ENCODE results near the gene SMIM36.
"Not testable (repeated sequence)": the region's sequence is repeated elsewhere in the genome, so short reads cannot be mapped to it uniquely, and the experiment has no call there.

The SMIM36 gene

DNA sequence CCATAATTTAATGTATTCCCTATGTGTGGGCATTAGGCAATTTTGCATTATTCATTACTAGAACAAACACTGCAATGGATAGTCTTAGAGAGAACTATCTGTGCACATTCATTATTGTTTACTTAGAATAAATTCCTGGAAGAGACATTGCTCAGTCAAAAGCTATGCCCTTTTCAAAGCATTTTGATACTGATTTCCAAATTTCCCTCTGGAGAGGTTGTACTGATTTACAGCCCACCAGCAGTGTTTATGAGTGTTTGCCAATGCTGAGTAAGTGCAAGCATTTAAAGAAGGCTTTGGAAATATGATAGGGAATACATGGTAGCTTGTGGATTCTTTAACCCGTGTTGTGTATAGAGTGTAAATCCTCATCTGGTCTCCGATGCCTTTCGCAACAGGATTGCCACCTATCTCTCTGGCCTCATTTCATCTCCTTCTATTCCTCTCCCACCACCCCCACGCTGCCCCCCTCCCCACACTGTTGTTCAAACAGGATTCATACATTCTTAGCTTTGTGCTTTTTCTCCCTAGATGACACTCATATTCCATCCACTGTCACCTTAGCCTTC, 56.3 kb downstream of the SMIM36 start:
- no peak for DNase-seq

DNA sequence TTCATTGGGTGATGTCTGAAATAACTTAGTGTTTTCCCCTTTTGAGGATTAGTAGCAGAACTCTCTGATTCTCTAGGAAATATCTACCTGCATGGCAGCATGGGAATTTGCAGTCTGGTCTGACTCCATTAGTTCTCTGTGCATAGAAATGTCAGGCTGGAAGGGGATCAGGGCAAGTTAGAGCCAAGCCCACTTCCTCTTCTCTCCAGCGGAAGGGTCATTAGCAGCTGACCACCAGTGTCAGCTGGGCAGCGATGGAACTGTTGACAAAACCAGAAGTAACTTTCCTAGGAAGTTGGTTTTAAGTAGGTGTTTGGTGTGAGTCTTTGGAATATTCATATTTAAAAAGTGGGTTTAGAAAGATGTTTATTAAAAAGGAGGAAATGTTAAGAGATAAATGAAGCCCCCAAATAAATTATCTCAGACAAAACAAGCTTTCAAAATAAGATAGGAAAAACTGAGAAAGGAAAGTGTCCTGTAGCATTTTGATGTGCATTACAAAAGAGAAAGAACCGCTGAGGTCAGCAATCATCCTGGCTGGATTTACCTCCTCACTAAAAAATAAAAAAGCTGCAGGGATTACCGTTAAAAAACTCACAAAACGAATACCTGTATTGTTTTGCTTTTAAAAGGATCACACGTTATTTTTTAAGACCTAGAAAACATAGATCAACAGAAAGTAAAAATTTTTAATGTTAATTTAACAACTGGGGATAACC, 57.3 kb downstream of the SMIM36 start:
- DNase-seq, result no peak

DNA sequence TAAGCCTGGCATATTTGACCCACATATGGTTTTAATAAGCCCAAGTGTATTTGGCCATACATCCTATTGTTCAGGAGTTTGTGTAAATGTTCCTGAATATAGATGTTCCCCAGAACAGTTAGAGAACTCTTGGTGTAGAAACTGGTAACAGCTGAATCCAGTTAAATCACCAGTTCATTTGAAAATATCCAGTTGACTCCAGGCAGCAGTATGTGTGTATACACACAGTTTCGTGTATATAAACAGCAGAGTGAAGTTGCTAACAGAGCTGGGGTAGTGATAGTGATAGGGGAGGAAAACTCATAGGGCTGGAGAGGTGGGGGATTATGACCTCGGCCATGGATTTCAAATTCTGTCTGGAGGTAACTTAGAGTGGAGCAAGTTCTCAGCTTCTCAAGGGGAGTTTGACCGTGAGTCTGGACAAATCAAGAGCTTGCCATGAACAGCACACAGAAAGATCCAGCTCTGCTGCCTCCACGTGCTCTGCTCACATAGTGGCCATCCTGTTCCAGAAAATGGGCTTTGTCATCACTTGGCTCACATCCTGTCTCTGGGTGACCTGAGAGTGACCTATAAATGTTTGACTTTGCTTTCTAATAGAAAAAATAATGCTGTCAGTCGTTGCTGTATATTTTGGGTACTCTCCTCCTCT, 59.0 kb downstream of the SMIM36 start:
- no peak for DNase-seq

DNA sequence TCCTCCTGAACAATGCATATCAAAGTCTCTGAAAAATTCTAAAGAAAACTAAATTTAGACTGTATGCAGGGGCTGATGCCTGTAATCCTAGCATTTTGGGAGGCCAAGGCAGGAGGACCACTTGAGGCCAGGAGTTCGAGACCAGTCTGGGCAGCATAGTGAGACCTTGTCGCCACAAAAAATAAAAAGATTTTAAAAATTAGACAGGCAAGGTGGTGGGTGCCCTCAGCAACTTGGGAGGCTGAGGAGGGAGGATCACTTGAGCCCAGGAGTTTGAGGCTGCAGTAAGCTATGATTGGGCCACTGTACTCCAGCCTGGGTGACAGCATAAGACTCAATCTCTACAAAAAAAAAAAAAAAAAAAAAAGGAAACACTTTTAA, 59.5 kb downstream of the SMIM36 start:
- no peak for DNase-seq

DNA sequence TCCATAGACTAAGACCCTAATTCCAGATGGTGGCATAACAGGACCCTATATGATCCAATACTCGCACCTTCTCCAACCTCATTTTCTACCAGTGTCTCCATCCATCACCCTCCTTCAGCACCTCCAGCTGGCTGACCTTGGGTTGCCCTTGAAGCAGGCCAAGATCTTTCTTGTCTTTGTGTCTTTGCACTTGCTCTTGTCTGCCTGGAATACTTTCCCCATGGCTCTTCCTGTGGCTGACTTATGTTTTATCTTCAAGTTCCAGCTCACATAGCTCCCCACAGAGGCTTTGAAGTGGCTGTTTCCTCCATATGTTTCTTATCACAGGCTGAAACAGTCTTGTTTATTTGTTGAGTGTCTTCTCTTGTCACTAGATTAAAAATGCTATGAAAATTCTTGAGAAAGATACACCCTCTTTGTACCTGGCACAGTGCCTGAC, 60.0 kb downstream of the SMIM36 start:
- no peak for DNase-seq

DNA sequence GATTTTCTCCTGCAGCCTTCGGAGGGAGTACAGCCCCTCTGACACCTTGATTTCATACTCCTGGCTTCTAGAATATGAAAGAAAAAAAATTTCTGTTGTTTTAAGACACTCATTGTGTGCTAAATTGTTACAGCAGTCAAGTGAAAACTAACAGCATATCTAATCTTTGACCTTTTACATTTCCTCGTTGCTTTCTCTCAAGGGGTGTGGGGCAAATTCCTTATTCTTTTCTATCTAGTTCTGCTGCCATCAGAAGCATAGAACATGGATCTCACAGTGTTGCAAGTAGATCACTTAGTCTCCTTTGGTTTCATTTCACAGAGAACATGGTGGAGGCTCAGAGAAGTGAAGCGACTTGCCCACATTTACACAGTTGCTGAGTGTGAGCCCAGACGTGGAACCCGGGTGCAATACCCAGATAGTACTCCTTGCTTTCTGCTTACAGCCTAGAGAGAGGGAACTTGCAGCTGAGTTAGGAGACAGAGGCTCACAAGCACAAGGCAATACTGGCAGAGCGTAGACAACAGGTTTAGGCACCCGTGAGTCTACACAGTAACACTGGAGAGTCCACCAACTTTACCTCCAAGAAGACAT, 60.9 kb downstream of the SMIM36 start:
- DNase-seq, result no peak

DNA sequence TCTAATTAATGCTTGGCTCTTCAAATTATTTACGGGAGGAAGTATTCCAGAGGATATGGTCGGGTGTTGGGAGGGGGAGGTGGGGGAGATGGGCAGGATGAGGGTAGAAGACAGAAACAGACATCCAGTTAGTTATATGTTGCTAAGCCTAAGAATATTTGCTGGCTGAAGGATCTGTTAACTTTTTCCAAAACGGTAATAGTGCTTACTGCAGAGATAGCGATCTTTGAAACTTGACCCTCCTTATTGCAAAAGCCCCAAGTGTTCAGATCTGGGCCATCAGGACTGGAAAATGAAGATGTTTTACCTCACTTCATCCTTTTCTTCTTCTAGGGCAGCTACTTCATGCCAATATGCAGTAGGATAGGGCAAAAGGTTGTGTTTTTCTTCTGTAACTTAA, 62.6 kb downstream of the SMIM36 start:
- no peak for DNase-seq

DNA sequence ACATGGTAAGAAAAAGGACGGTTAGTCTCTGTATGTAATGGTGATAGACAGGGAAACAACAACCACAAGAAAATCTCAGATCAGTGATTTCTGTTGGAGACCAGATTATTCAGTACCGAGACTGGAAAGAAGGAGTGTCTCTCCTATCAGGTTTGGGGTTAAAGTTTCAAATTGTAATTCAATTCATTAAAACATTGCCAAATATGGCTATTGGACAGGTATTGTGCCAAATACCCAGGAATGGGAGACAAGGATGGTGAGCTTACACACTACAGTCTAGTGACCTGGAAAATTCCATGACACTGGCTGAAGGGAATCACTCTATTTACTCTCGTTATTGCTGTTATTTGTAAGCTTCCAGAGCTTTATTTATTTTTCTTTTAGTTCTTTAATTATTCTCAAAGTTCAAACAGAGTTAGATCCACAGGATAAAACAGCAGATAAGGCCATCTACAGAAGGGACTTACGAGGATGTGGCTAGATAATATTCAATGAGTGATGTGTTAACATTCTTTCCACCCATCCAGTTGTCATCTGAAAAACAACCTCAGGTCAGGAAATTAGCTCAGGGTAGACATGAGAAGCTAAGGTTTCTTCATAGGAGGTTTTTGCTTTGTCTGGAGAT, 64.6 kb downstream of the SMIM36 start:
- no peak for DNase-seq

DNA sequence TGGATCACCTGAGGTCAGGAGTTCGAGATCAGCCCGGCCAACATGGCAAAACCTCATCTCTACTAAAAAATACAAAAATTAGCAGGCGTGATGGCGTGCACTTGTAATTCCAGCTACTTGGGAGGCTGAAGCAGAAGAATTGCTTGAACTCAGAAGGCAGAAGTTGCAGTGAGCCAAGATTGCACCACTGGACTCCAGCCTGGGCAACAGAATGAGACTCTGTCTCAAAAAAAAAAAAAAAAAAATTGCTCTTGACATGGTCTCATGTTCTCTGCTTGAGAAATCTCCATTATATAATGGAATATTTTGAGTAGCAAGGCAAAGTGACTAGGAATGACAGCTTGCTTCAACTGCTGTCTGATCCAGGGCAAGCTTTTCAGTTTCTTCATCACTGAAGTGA, 65.2 kb downstream of the SMIM36 start:
- not testable (repeated sequence) for DNase-seq

DNA sequence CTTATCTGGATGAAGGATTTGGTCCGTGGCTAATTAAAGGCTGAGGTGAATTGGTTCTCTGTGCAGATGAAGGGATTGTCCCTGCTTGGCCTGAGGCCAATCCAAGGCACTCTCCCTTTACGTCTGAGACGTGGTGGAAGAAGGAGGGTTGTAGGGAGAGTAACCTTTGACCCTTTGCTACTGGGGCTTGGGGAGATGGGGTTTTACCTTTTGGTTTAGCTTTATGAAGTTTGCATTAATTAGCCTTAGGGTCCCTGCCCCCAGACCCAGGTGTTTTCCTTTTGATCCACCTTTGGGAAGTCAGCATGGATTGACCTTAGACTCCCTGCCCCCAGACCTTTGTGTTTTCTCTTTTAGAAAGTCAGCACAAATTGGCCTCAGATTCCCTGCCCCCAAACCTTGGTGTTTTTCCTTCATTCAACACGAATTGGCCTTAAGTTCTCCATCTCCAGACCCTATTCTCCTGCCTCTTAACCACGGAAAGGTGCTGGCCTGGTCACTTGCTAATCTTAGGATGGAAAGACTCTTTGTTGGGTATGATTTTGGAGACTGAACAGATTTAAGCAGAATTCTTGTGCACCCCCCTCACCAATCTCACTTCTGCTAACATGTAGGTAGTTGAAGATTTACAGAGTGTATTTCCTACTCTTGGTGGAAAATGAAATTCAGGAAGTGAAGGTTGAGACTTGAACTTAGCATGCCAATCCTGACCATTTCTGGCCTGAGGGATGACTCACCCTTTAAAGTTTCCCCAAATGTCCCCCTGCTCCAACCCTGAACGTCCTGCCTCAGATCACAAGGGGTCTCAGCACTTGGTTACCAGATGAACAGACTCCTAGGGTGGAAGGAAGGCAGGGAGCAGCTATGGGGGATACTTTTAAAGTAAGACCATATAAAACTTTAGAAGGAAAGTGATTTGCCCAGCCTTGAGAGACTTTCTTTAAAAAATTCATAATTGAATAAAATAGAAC, 66.5 kb downstream of the SMIM36 start:
- DNase-seq, result no peak

DNA sequence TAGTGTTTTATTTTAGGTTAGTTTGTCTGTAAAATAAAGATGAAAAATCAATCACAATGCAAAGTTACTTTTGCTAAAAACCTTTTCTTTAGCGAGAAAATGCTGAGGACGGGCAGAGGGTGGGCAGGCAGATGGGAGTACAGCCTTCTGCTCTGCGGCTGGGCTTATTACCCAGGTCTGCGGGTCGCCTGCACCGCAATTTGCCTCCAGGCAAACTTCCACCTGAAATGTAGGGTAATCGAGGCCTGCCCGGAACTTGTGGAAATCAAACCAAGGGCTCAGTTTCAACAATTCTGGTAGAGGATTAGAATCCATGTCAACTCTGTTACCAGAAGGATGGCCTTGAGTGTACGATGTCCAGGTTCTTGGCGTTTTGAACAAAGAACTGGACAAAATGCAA, 67.3 kb downstream of the SMIM36 start:
- no peak for DNase-seq

DNA sequence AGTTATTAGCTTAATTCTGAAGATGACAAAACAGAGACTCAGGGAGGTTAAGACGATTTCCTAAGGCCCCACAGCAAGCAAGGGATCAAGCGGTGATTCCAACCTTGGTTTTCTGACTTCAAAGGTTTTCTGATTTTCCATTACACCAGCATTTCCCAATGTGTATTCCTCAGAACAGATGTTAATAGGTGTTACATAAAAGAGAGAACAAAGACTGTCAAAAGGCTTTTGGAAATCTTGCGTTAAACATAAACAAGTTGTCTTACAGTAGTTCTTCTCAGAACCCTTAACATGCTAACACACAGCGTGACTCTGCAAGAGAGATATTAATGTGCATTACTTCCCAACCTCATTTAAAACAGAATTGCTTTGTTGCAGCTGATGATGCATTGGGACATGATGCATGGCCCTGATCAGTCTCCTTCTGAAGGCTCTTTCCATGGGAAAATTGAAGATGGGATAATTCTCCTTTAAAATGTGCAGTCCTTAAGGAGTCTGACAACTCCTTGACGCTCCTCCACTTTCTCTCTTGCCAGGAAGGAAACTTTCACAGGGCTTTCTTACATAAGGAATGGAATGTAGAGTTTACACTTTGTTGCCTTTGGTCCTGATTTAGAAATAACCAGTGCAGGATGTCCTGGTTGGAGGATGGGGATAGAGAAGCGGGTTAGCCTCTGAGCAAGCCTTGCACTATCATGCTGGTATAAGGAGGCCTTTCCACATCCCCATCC, 68.1 kb downstream of the SMIM36 start:
- DNase-seq, result no peak

DNA sequence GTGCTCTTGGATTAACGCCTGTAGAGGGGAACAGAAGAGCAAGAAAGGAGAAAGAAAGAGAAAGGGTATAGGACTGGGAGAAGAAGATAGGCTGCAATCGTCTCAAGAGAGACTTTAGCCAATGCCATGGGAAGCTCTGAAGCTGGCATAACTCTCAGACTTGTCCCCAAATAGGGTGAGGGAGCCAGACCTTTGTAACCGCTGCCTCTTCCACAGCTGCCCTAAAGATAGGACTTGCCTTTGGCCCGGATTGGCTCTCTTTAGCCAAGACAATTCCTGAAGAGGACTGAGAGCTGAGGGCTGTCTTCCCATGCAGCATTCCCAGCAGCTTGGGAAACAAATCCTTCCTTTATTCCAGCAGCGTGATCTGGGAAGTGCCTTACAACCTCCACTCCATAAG, 68.8 kb downstream of the SMIM36 start:
- no peak for DNase-seq

DNA sequence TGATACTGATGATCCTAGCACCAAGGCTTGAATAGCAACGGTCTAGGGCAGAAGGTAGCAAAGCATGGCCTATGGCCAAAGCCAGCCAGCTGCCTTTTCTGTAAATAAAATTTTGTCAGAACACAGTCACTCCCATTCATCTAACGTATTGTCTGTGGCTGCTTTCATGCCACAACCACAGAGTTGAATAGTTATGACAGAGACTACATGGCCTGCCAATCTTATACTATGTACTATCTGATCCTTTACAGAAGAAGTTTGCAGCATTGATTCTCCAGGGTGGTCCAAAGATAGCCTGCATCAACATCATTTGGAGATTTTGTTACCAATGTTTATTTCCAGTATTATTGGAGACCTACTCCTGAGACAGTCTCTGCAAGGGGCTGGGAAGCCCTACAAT, 69.7 kb downstream of the SMIM36 start:
- no peak for DNase-seq

DNA sequence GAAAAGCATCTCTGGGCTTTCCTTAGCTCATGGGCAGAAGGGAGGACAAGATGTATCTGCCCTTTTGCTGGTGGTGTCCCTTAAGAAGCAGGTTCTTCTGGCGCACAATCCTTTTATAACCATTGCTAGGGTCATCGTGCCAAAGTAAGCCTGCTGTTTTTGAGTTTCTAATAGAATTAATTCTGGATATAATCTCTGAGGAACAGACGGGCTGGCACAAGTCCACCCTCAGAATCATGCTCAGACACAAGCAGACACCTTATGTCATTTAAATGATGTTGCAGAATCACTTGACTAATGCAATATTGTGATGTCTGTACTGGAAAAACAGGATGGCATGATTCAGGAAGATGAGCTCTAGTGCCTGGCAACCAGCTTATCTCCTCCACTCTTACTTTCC, 70.9 kb downstream of the SMIM36 start:
- no peak for DNase-seq

DNA sequence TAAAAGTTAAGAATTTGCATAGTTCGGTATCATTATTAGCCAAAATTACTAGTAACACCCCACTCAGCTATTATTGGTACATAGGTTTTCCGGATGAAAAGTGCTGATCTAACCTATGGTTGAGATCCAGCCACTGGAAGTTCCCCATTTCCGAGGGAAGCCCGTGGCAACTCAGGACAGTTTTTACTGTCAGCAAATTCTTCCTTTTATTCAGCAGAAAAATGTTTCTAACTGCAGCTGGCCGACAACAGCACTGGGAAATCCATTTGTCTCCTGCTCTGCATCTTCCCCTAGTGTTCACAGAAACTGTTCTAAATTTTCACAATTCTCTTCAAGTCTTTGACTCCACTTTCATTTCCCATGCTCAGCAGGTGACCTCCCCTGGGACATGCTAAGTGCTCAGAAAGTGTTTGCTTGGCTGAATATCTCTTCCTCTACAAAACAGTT, 74.1 kb downstream of the SMIM36 start:
- DNase-seq, result no peak

DNA sequence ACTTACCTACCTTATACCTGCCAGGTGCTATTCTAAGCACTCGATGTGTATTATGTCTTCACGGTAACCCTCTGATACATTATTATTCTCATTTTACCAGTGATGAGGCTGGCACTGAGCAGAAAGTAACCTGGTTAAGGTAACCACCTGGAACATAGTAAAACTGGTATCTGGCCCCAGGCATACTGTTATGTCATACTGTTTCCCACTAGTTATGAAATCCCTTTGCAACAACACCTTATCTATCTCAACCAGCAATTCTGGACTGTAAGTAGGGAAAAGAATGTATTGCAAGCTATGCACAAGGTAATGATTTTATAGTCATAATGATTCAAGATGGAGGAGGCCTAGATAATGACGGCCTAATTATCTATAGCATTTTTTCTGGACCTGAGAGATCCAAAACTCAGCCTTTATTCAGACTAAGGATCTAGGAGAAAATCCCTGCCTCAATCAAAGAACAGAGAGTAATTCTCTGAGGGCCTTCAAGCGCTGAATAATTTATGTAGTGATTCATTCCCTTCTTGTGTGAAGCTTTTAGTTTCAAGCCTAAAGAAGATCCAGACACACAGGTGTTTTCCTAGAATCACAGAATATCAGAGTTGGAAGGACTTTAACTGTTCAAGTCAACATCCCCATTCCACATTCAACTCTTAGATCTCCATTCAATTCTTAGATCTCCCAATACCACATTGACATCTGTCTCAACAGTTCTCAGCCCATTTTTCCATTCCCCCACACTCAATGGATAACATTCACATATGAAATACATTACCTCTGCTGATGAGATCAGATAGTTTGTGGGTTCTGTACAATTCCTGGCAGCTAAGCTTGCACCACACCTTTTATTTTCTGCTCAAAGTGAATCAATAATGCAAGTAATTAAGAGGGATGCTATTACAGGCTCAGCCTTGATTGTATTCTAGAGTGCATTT, 74.8 kb downstream of the SMIM36 start:
- DNase-seq, result no peak

DNA sequence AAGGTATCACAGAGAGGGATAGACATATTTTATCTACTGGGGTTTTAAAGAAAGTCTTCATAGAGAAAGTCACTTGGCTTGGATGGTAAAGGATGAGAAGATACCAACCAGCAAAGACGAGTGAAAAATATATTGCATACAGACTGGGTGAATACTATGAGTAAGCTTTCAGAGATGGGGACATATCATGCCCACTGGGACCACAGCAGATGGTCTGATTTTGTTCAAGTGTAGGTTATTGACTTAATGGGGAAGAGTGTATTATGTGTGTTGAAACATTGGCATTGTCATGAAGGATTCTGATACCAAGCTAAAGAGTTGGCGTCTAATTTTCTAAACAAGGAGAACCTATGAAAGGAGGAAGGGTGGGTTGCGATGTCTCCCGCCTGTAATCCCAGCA, 75.8 kb downstream of the SMIM36 start:
- DNase-seq, result no peak

DNA sequence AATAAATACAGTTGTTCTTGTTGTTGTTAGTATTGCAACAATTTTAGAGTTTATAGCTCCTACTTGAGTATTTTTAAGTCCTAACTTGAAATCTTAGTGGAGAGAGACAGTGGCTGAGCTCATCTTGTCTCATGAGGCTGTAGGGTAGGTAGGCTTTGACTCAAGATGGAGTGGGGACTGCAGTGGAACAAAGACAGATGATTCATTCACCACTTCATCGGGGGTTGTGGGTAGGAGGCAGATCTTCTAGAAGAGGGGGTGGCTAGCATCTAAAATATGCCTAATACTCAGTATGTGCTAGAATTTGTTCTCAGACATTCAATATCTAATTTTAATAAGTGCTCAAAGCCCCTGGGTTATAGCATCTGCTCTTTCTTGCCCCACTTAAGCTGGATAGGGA, 76.5 kb downstream of the SMIM36 start:
- no peak for DNase-seq

All from T-helper 9 cell (primary cell).